Sigmoid colon (tissue), 4 donors: ENCODE results near the gene QRFP.

Experiments used
- CTCF ChIP-seq, 4 experiments: fragments of 450-650 bp in 3 of 4; fragments of 200-600 bp in 1 of 4; IDR thresholded peaks; one replicate each; pipeline ENCODE4 v1.5.1; 2016 to 2019; ENCODE audit warnings: antibody characterized with exemption in 4 of 4, mild to moderate bottlenecking in 3 of 4, moderate library complexity in 2 of 4
- EP300 ChIP-seq, 4 donors: sonication (generic); formaldehyde crosslinking; IDR thresholded peaks; one replicate each; pipeline ENCODE4 v1.6.1; 2017; ENCODE audit warnings: antibody characterized with exemption in 4 of 4
- POLR2A ChIP-seq, 2 donors: fragments of 450-650 bp; IDR thresholded peaks; one replicate each; pipeline ENCODE4 v1.6.1; 2016; ENCODE audit warnings: antibody characterized with exemption in 2 of 2, mild to moderate bottlenecking in 2 of 2, moderate library complexity in 2 of 2

DNA sequence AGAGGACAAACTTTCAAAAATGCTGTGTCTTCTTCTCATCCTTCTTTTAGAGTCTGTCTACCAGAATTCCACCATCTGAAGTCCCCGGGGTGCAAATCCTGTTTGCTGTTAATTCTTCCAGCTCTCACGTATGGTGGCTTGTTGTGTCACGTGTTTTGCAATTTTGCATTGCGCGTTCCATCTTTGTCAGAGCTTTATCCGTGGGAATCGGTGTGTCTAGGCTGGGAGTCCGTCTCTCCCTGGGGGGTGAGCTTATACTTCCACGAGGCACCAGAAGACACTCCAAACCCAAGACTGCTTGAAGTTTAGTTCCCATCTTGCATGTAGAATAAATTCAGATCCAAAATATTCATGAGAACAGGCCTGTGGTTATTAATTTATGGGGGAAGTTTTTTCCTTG, 48.6 kb upstream of the QRFP start:
- TF ChIP-seq CTCF (IDR thresholded peaks at IDR 0.05) (no peak), EP300 (IDR thresholded peaks at IDR 0.05) (no peak), POLR2A (IDR thresholded peaks at IDR 0.05) (no peak)
